Astrocyte of the spinal cord (primary cell): ENCODE results near the gene ALPP.

ENCODE experiments used
- DNase-seq: peaks from one replicate; pipeline ENCODE4 v3.0.0; 2011; ENCODE audit warnings: low read depth, low spot score
- H3K4me3 ChIP-seq: 2 replicates; pipeline ENCODE4 v1.5.1; 2011; ENCODE audit warnings: low read depth, mild to moderate bottlenecking, low read length, moderate library complexity
- CTCF ChIP-seq: IDR thresholded peaks from 2 replicates; pipeline ENCODE4 v1.5.1; 2012; ENCODE audit warnings: low read depth, mild to moderate bottlenecking, low read length, inconsistent platforms
- in situ Hi-C: cut with HindIII; loops from 2 replicates; pipeline ENCODE4 v1.10.0; 2017; ENCODE audit warnings: low sequenced_read_pairs

The ALPP gene

GRCh38 chr2:232350804-232351685 is 27.5 kb upstream of the ALPP start:
- no peak overlapping the region for H3K4me3 ChIP-seq

GRCh38 chr2:232351686-232352510 is 26.7 kb upstream of the ALPP start:
- H3K4me3 ChIP-seq, result no peak overlapping the region
- in situ Hi-C loops, result no loop called here
- no peak for DNase-seq
- no peak for TF ChIP-seq CTCF

More at GRCh38 chr2:232350804-232351685, 27.5 kb upstream of the ALPP start:
- in situ Hi-C loops, result no loop called here
- no peak for TF ChIP-seq CTCF
- no peak for DNase-seq

GRCh38 chr2:232352511-232353091 is 25.9 kb upstream of the ALPP start:
- H3K4me3 ChIP-seq, result no peak overlapping the region
- DNase-seq, result no peak
- in situ Hi-C loops, result no loop called here
- no peak for TF ChIP-seq CTCF

- in situ Hi-C loops, result no loop called here
Observed at GRCh38 chr2:232353096-232353495, 25.5 kb upstream of the ALPP start.

GRCh38 chr2:232353660-232354059 is 24.9 kb upstream of the ALPP start:
- in situ Hi-C loops, result no loop called here
- no peak for DNase-seq
- TF ChIP-seq CTCF, result no peak
- H3K4me3 ChIP-seq, result no peak overlapping the region

More at GRCh38 chr2:232353096-232353495, 25.5 kb upstream of the ALPP start:
- DNase-seq, result no peak
- no peak overlapping the region for H3K4me3 ChIP-seq
- TF ChIP-seq CTCF, result no peak

- TF ChIP-seq CTCF, result no peak
- in situ Hi-C loops, result no loop called here
- no peak overlapping the region for H3K4me3 ChIP-seq
- no peak for DNase-seq
Observed at GRCh38 chr2:232354069-232354468, 24.5 kb upstream of the ALPP start.
